Left hindlimb (tissue), 1 donor: Measurements from ENCODE around the gene BANP.

Source experiments
- DNase-seq: peaks from one replicate; pipeline ENCODE4 v3.0.0-alpha.2; 2018

Gene BANP

DNA sequence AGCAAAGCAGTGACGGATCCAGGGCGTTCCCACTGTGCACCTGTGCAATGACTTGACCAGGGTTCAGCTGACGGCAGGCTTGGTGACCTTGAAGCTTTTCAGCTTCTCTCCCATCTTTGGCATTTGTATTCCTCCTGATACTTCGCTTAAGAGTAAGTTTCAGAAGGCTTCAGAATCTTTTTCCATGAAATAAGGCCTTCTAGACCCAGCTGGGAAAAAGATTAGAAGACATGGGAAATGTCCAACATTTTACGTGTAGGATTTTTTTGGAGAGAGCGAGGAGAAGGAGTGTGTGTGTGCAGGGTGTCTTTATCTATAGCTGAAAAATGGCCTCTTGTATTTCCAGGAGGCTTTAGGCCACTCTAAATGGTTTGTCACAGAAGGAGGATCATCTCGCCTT, 104.1 kb downstream of the BANP start:
- no peak for DNase-seq

DNA sequence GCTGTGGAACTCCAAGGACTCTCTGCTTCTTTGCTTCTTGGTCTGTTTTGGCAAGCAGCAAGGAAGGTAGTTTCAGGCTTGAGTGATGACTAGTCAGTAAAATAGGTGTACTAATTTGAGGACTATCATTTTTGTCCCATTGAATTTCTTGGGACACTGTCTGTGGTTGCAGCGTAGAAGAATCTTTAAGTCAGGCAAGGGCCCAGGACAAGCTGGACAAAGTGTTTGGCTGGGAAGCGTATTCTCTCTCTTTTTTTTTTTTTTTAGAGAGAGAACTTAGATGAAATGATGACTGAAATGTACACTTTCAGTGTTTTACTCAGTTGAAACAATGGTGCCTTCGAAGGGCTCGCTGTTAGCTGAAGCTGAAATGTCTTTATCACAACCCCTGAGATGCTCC, 105.0 kb downstream of the BANP start:
- DNase-seq = peak; percentile 30

DNA sequence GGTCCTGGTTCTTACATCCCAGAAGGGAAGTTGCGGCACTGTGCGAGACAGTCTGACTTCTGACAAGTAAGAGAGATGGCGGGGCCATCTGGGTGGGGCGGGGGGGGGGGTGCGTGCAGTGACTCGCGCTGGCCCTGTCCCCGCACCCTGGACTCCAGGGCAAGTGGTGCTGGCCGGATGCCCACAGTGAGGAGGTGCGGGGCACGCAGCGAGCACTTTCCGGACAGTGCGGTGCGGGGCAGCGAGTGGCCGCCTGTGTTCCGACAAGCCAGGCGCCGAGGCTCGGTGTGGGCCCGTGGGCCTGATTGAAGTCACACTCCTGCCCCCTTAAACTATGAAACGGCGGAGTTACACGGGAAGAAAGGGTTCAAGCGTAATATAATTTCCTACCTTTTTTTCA, 106.4 kb downstream of the BANP start:
- peak; percentile 8 for DNase-seq

DNA sequence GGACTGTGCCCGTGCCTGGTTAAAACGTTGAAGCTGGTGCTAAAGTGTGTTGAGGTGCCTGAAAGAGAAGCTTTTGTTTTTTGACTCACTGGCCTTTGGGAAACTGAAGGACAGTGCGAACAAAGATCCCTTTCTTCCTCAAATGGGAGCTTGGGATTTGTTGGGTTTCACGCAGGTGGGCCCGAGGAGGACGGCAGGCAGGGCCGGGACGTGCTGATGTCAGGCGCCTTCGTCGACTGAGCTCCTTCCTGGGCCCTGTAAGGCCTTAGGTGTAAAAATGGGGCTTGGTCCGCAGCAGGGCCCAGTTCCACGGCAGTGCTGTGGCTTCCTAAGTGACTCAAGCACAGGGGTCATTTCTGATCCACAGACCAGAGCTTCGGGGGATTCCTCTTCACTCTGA, 106.9 kb downstream of the BANP start:
- peak; percentile 27 for DNase-seq

DNA sequence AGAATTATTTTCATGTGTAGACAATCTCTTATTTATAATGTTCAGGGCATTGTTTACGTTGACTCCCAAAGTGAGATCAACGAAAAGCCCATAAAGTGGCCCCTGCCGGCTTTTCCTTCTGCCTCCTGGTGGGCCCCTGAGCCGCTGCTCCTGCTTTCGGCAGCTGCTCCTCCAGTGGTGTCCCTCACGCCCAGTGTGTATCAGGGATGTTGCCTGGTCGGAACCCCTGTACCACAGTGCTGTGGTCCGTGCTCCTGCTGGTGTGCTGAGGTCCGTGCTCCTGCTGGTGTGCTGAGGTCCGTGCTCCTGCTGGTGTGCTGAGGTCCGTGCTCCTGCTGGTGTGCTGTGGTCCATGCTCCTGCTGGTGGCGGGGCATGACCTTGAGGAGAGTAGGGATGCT, 107.6 kb downstream of the BANP start:
- DNase-seq = peak; percentile 14

DNA sequence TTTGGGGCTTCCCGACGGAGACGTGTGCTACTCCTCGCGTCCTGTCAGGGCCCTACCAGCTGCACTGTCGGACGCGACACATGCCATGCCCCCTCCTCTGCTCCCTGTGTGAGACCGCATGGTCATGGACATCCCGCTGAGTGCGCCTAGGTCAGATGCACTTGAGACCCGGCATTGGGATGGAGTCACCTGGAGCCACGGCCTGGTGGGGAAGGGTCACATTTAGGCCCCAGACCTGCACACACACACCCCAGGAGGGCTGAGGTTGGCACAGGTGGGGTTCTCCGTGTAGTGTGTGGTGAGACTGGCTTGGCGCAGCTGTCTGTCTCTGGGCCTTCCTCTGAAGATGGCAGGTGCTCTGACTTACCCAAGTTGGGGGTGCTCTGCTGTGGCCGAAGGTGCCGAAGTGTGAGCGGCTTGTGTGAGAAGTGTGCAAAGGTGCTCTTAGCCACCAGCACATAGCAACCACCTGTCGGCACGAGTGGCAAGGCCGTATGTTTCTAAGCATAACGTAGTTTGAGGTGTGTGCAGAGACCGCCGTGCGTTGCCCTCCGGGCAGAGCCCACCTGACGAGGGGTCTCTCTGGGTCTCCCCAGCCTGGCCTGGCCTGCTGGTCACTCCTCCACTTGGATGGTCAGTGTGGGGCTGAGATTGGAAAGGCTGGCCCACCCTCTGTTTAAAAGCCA, 108.6 kb downstream of the BANP start:
- DNase-seq = peak; percentile 26

DNA sequence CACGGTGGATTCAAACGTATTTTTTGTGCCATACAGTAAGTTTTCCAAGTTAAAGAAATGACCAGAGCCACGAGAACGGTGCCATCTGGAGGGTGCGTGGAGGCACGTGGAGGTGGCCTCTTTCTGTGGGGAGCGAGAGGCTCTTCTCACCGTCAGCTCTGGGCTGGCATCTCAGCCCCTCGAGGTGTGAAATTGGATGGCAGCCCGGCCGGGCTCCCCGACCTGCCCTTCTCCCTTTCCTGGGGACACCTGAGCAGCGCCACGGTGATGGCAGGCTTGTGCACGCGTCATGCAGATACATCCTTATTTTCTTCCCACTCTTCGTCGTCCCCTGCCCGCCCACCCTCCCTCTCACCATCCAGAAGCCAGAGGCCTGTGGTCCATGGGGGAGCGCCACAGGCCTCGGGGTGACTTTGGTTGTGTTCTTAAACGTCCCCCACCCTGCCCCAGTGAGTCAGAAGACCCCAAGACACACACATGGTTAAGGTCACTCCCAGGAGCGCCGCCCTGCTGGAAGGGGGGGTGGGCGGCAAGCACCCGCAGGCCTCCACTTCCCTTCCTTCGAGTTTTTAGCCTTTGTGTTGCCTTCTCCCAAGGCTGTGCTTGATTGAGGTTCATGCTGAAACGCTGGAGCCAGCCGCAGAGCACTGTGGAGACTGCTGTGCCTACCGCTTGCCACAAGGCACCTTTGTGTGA, 109.4 kb downstream of the BANP start:
- peak; percentile 33 for DNase-seq

DNA sequence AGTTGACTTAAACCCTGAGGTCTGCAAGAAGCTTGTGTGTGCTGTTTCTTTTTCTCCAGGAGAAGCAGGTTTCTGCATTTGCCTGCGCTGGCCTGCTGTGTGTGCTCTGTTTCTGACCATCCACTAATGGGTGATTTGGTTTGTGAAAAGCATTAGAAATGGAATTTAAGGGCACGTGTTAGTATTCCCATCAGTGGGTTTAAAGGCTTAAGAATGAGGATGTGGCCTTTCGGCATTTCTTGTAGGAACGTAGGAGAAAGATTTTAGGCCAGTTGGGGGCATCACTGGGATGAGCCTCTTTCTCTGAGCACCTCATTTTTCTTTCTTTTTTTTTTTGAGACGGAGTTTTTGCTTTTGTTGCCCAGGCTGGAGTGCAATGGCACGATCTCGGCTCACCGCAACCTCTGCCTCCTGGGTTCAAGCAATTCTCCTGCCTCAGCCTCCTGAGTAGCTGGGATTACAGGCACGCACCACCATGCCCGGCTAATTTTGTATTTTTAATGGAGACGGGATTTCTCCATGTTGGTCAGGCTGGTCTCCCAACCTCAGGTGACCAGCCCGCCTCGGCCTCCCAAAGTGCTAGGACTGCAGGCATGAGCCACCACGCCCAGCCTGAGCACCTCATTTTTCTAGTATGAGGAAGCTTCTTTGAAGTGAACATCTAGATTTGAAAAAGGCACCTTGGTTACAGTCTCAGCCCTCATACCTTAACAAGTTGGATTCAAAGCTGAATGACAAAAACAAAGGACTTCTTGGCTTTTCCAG, 110.3 kb downstream of the BANP start:
- peak; percentile 13 for DNase-seq

DNA sequence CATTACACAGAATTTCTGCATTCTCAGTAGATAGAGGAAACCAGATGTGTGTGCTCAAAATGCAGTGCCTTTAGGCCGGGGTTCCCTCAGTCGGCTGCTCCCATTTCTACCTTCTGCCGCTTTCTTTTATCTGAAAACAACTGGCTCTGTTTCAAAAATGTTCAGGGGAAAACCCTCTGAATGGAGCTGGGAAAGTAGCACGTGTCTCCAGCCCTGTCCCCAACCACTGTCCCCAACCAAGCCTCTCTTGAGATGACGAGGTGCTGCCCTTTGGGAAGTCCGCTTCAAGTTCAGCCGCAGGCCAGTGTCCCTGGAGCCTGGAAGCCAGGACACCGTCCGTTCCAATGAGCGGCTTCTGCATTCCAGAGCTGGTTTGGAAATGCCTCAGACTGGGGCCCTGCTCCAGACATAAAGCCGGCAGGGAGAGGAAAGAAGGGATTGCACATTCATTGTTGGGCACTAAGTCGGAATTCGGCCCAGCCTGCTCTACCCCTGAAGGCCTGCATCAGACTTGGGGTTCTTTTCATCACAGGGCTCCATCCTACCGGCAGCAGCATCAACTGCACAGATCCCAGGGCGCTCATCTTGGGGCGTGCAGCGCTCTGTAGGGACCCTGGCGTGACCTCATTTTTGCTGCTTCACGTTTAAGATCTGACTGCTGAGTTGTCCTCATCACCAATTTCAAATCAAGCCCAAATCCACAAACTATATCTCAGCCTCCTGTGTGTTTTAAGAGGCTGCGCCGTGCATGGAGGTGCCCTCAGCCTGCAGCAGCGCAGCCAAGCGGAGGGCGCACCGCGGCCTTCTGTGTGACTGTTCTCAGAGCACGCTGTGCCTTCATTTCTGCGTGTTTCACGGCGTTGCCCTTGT, 111.3 kb downstream of the BANP start:
- DNase-seq = peak; percentile 61

DNA sequence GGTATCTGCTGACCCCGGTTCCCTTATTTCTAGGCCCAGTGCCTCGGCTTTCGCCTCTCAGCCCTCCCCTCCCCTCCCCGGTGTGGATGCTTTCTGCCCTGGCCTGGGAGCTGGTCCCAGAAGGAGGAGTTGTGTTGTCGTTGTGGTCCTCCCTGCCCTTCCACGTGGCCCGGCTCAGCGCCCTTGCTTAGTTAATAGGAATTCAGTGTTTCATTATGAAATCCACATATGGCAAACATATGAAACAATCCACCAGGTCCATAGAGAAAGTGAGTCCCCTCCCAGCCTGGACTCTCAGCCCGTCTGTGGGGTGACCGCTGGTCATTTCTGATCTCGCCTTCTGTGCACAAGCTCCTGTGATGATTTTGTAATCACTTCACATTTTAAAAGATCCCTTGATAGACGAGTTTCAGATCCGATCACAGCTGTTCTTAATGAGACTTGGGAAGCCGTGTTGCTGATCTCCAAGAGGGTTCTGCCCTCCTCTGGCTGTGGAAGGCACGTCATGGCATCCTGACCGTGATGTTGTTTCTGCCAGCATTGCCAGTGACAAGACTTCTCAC, 112.1 kb downstream of the BANP start:
- DNase-seq = peak; percentile 65

DNA sequence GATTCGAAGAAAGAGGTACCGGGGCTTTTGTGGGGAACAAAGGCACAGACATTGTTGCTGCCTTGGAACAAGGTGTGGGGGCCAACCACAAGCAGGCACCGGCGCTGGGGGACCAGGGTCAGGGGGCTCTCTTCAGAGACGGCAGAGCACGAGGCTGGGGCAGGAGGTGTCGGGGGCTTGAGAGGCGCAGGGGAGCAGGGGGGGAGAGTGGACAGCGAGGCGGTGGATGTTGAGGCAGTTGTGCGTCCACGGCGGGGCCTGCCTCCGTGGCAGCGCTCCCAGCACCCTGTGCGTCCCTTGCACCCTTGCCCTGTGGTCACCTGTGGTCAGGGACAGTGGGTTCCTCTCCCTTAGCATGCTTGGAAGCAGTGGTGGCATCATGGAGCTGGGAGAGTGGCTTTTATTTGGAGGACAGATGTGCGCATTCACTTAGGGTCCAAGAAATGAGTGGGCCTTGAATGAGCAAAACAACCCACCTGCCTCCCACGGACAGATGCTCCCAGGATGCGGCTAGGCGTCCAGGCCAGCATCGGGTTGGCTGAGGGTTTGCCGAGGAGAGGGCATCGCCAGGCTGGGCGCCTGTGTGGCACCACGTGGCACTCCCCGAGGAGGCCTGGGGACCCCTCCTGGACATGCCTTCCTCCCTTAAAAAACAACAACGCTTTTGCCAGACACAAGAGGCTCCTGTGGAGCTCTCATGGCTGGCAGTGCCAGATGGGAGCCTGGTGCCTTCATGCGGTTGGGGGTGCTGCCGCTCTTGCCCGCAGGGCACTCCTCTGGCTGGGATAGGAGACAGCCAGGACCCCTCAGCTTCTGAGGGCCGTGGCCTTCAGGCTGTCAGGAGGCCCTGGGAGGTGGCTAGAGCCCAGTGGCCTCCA, 113.0 kb downstream of the BANP start:
- DNase-seq = peak; percentile 31

DNA sequence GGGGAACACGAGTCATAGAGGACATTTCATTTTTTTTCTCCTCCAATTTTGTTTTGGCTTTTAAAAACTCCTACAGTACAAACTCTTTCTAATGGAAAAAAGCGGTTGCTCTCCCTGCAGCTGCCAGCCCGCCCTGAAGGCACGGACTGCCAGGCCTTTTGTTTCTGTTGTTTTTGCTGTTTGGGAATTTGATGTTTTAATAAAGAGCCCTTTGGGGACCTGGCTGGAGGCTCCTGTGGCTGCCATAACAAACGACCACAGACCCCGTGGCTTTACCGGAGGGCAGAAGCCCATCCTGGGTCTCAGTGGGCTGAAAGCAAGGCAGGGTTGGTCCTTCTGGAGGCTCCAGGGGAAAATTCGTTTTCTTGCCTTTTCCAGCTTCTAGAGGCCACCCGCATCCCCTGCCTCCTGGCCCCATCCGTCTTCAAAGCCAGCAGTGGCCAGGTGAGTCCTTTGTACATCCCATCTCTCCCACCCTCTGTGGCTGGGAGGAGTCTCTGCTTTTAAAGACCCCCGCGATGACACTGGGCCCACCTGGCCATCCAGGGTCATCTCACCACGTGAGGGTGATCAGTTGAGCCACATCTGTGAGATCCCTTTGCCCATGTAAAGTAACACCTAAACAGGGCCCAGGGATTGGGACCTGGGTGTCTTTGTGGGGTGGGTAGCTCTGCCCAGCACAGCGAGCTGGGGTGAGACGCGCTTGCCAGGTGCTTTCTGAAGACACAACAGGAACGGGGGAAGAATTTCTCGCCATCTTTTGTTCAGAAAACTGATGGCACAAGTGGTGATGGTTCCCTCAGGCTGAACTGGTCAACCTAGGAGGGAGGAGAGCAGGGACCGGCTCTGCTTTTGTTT, 113.9 kb downstream of the BANP start:
- DNase-seq = peak; percentile 9

DNA sequence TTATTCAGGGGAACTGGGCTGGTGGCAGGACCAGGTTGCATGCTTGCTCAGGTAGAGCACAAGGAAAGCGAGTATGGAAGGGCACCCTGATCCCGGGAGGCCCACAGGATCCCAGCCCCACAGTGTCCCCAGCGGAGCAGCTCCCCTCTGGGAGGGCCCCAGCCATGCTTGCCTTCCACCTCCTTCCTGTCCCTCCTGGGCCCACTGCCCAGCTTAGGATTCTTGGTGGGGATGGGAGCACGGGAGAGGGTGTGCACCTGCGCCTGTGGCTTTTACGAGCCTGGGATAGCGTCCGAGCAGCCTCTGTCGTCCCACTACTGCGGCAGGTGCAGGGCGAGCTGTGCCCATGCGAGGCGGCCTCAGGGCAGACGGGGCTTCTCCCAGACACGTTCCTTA, 114.5 kb downstream of the BANP start:
- peak; percentile 27 for DNase-seq

DNA sequence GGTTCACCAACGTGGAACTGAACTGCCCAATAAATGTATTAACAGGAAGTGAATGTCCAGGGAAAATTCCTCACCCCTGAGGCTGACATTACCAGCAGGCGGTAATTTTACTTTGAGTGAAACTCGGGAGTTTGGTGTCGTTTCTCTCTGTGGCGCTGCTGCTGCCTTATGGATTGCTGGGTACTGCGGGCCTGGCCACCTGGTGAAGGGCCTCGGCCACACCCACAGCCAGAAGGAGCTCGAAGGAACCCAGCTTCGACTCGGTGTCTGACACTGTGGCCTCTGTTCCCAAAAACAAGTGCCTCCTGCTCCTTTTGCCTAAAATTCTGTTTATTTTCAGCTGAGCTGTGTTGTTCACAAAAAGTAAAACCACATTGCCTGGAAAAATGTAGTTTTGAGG, 115.0 kb downstream of the BANP start:
- DNase-seq = peak; percentile 13

DNA sequence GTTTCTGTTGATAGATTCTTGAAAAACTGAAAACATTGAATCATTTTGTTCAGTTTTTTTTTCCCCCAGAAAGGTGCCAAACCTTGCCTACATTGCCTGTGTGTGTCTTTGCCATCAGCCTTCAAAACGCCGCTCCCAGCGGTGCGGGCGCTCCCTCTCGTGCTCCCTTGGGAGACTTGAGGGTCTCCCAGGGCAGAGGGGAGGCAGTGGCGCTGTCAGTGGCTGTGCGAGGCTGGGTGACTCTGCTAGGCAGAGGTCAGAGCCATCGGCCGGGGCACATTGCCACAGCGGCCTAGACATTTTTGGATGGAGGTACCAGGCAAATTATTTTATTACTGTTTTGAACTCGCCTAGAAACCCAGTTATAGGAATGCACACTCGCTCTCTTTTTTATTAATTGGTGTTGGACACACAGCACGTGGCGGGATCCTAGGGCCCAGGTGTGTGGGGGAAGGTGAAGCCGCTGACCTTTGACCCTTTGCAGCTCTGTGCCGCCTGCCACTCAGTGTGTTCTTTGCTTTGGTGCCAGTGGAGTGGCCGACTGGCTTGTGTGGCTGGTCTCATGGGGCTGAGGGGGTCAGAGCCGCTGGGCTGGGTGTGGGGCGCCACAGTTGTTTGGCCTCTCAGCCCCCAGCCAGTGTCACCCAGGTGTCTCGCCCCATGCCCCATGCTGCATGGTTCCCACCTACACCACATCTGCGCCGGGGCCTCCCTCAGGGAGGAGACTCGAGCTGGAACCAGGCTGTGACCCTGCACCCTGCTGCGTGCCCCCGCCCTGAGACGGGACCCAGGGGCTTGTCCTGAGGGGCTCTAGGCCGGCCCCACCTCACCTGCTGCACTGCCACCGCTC, 115.7 kb downstream of the BANP start:
- DNase-seq = peak; percentile 18

DNA sequence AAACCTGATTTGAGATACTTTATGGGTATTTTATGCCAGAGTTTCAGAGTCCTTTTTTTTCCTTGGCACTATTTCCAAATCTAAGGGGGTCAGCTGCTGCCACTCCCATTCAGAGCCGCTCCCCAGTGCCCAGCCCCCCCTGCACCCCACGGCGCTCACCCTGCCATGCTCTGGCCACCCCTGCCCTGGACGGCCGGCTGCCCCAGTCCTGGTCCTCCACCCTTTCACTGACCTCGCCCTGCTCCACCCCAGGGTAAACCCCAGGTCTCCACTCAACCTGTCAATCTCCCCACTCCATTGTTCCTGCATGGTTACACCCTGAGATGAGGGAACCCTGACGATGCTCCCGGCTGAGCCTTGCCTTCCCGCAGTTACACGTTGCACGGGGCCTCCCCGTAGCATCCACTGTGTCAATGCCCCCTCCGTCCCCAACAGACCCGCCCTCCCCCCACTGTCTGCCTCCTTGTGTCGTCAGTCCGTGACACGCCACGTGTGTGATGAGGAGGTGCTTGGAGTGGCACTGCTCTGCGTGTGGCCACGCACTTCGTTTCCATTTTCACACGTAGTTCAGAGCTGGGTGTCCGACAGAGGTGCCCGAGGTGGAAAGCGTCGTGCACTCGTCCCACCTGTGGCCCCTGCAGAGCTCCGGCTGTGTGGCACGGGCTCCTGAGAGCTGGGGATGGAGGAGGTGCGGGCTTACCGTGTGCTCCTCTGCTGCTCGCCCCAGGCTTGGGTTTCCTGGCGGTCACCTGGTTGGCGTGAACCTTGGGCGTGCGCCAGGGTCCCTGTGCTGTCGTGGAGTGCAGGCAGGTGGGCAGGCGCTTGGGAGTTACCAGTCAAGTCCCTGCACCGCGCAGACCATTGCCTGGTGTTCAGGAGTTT, 116.5 kb downstream of the BANP start:
- peak; percentile 23 for DNase-seq

DNA sequence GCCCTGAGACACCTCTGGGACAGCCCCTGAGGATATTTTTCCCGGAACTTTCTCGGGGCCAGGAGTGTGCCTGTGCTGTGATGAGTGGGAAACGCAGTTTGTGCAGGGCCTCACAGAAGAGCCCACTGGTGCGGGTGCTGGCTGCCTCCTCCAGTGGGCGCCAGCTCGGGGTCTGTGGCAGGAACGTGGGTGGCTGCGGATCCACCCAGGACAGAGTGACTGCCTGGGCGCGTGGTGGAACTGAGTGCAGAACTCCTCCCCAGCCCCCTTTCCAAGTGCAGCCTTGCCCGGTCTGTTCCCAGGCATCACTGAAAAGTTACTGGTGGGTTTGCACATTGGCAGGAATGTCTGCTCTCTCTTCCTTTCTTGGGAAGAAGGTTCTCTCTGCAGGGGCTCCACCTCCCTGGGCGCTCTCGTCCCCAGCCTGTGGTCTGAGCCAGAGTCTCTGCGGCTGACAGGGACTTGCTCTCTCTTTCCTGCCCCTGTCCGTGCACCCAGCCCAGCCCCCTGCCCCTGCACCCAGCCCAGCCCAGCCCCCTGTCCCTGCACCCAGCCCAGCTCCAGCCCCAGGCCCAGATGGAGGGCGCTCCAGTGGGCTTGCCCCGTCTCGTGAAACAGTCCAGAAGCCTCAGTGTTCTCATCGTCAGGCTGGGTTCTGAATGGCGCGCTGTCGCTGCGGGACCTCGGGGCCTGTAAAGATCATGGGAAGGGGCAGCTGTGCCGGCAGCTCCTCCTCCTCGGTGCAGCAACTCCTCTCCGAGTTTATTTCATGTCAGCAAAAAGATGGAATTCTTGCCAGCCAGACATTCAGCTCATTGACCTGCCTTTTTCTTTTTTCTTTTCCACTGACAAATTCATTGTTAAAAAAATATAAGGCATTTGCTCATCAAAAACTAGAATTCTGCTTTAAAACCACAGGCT, 117.5 kb downstream of the BANP start:
- peak; percentile 29 for DNase-seq
